DMS53 treated with DMSO at 0.1 percent for 48 hours (cell line): Measurements from ENCODE around the gene TLR4.

ENCODE experiments used
- DNase-seq: peaks from one replicate; lab custom pipeline; 2025; ENCODE audit not compliant: unreplicated experiment; lab: John Stamatoyannopoulos, UW

The TLR4 gene

GRCh38 chr9:117709936-117710335 is 5.7 kb downstream of the TLR4 start:
- no peak for DNase-seq

- no peak for DNase-seq
Measured at GRCh38 chr9:117714282-117714681, 10.1 kb downstream of the TLR4 start.

GRCh38 chr9:117715411-117715989 is 11.3 kb downstream of the TLR4 start:
- no peak for DNase-seq

DNA sequence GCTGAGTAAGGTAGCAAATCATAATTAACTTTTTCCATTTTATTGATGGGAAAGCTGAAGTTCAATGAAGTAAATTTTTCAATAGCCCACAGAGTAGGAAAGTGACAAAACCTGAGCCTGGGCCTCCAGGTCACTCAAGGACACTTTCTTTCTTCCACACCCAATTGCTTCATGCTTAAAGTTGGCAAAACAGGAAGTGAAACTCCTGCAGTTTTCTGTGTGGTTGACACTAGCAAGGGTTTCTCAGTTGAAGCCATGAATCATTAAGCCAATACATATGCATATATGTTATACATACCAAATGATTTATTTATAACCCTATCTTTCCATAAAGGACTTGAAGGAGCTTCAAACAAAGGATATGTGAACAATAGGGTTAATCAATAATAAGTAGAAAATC is 13.9 kb downstream of the TLR4 start:
- DNase-seq = no peak

GRCh38 chr9:117718701-117719100 is 14.5 kb downstream of the TLR4 start:
- DNase-seq = no peak

DNA sequence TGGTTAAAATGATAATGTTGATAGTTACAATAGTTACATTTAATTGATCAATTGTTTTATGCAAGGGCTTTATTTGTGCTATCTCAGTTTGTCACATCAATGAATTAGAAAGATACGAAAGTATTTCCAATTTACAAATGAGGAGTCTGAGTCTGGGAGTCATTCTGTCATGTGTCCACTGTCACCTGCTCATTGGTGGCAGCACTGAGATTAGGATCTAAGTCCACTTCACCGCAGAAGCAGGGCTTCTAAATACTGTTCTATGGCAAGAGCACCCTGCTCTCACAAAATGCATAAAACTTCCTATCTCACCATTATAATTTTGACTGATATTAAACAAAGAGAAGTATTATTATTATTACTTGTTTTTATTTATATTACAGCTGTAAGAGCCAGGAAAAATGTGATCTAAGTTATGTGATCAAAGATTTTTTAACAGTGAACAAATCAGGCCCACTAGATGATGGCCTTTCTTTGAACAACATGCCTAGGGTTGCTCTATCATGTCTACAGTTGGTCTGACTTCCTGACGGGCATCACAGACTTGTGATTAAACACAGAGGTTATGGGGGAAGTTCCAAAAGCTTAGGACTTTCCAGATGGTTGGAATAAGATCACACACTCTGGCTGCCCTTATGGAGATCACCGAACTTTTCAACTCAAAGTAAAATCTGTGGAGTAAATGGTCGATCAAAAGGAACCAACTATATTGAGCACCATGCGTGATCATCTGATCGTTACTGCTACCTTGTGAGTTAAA is 15.1 kb downstream of the TLR4 start:
- no peak for DNase-seq

DNA sequence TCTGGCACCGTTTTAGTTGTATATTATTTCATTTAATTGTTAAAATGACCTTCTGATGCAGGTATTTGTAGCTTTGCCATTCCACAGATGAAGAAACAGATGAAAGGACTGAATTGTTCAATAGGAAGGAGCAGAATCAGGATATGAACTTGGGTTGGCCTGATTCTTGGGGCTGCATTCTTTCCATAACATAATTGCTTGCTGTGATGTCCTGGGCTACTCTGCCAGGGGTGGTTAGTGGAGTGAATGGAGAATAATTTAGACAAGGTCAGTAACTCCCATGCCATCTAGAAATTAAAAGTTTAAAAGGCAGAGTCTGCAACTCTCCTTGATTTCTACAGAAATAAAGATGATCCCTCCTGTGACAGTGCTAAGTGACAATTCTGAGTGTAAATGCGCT is 15.9 kb downstream of the TLR4 start:
- DNase-seq = no peak

GRCh38 chr9:117720555-117720954 is 16.4 kb downstream of the TLR4 start:
- DNase-seq = no peak

DNA sequence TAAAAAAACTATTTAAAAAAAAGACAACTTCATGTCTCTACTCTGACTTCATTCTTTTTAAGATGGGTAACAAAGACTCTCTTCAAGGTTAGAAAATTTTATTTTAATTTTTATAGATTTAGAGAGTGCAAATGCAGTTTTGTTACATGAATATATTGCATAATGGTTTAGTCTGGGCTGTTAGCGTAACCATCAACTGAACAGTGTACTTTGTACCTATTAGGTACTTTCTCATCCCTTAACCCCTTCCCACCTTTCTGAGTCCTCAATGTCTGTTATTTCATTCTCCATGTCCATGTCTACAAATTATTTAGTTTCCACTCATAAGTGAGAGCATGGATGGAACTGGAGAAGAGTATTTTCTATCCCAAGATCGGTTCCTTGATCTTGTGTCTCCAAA is 16.8 kb downstream of the TLR4 start:
- DNase-seq = no peak

DNA sequence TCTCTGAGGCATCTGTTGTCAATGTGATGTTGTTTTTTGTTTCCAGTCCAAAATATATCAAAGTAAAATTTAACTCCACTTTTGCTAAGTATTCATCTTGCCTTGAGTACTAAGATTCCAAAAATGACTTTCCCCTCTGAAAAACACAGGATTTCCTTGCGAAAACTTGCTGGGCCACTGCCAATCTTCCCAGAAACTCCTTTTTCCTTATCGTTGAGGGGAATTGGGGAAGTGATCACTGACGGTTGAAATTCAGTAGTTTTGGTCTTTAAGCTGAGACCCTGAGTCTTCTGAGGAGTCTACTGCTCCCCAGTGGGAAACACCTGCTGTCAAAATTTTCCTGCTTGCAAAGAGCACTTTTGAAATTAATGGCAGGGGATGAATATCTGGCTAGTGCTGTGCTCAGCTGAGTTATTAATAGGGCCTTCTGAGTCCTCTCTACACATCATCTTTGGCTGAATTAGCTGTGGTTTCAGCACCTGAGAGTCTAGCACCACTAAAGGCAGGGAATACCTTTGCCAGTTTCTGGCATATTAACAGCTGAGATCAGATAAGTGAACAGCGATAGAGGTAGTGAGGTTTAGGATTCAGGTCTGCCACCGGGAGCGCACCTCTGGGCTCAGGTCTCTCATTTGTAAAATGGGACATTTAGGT is 18.0 kb downstream of the TLR4 start:
- DNase-seq = no peak

- no peak for DNase-seq
Measured at GRCh38 chr9:117723986-117724625, 19.9 kb downstream of the TLR4 start.

DNA sequence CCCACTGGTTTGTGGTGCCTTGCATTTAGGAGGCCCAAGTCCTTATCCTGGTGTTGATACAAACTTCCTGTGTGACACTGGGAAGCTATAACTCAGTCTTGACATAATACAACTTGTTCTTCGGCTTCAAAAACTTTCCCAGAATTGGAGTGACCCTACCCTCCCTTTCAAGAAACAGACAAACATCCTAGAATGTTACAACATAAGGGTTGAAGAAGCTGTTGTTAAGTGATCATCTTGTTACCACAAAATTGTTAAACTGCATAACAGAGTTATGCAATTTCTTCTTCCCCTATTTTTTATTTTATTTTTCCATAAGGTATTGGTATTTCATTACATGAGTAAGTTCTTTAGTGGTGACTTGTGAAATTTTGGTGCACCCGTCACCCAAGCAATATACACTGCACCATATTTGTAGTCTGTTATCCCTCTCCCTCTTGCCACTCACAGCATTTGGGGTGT is 21.3 kb downstream of the TLR4 start:
- DNase-seq = no peak

DNA sequence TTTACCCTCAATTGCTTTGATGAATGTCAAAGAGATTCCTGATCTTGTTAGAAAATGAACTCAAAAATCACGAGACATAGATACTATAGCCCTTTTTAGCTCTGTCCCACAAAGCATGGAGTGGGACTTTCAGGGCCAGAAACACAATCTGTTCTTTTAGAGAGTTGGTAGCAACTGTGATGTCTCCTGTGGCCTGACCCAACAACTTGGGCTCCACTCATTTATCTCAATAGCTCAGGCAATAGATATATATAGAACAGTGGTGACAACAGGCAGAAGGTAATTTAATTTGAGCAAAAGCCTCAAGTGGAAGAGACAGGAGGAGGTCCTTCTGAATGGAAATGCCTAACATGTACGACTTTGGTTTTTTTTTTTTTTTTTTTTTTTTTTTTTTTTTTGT is 25.2 kb downstream of the TLR4 start:
- no peak for DNase-seq

DNA sequence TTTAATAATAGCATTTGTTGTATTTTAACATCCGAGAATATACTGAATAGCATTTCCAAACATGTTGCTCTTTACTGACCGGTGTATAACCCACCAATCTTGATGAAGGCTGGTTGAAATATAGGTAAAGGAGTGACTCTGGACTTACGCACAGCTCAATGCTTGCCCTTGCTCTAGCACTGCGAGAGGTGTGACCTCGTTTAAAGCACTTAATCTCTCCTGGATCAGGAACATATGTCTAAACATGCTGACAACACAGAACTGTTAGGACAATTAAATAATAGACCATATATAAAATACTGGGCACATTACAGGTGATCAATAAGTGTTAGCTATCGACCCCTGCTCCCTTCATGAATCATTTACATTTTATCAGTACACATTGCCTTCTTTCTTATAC is 28.3 kb downstream of the TLR4 start:
- no peak for DNase-seq

DNA sequence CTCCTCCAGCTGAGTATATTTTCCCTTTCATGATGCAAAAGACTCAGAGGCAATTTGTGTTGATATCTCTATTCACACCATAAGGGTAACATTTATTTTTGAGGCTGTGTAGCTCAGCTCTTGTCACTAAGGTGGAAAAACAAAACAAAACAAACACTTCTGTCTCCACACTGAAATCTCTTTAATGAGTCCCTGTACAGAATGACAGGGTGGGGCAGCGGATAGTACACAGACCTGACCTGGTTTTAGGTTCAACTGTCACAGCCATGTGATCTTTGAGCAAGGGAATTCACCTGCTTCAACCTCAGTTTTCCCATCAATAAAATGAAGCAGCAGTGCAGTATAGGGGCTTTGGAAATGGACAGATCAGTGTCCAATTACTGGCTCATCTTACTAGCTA is 29.3 kb downstream of the TLR4 start:
- no peak for DNase-seq

DNA sequence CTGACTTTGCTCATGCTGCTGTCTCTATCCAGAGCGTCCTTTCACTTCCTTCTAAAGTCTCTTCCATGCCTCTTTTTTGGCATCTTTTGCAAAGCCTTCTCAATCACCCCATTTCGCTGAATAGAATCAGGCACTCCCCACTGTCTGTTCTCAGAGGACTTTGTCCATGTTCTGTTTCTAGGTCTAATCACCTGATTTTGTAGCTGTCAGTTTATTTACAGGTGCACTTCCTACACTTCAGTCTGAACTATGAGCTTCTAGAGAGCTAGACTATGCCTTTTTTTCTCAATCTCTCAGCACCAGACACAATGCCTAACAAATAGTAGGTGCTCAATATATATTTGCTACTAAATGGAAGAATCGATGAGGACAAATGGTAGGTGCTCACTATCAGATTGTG is 29.9 kb downstream of the TLR4 start:
- no peak for DNase-seq

DNA sequence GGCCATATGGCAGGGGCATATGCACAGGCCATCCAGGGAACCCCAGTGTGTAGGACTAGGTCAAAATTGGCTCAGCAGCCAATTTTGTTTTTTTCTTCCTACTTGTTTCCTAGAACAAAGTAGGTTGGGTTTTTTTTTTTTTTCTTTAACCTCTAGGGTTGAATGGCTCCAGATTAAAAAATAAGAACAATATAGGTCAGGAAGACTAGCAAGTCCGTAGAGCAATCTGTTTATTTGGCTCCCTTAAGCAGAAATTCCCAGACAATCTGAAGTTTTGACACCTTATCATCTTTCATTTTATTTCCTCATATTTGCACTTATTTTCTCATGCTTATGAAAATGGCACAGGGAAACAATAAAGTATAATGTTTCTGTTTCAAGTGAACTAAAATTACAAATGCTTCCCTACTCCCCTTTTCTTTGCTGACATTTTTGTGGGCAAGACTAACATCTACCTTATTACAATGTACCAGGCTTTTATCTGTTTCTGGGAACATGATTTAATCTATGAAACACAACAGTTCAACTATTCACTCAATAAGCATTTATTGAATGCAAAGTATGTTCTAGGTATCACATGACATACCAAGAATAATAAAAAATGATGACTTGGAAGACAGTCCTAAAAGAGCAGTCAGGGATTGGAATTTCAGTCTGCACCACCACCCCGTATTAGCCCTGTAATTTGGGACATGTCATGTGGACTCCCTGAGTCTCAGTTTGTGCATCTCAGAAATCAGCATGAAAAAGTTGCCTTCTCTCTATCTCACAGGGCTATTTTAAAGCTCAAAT is 30.5 kb downstream of the TLR4 start:
- DNase-seq = no peak

- DNase-seq = no peak
Measured at GRCh38 chr9:117737721-117738226, 33.6 kb downstream of the TLR4 start.

DNA sequence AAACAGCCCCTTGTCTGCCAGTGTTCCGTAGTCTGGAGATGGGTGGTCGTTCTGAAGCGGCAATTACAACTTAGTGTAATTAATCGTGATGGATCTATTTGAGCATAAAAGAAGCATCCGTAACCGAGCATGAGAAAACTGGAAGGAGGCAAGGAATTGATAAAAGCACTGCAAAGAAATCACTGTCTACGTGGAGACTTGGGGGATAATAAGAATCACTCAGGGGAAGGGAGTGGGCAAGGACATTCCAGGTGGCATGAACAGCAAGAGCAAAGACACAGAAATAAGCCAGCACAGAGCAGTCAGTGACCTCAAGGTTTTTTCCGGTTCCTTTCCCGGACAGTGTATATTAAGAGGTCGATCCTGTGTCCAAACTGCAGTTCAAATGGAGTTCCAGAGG is 35.0 kb downstream of the TLR4 start:
- DNase-seq = no peak

GRCh38 chr9:117739624-117740347 is 35.6 kb downstream of the TLR4 start:
- DNase-seq = no peak
